Activated CD4-positive, alpha-beta T cell treated with anti-CD3 and anti-CD28 coated beads, Interleukin-2, amount 50 U/mL, for 48 hours (primary cell): Measurements from ENCODE around the gene PDAP1.
"Not testable (repeated sequence)": the region's sequence is repeated elsewhere in the genome, so short reads cannot be mapped to it uniquely, and the experiment has no call there.

Experiments
- DNase-seq, 2 experiments: peaks; one replicate each; pipeline ENCODE4 v3.0.0-alpha.2; 2020

Gene PDAP1, protein sequence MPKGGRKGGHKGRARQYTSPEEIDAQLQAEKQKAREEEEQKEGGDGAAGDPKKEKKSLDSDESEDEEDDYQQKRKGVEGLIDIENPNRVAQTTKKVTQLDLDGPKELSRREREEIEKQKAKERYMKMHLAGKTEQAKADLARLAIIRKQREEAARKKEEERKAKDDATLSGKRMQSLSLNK

DNA sequence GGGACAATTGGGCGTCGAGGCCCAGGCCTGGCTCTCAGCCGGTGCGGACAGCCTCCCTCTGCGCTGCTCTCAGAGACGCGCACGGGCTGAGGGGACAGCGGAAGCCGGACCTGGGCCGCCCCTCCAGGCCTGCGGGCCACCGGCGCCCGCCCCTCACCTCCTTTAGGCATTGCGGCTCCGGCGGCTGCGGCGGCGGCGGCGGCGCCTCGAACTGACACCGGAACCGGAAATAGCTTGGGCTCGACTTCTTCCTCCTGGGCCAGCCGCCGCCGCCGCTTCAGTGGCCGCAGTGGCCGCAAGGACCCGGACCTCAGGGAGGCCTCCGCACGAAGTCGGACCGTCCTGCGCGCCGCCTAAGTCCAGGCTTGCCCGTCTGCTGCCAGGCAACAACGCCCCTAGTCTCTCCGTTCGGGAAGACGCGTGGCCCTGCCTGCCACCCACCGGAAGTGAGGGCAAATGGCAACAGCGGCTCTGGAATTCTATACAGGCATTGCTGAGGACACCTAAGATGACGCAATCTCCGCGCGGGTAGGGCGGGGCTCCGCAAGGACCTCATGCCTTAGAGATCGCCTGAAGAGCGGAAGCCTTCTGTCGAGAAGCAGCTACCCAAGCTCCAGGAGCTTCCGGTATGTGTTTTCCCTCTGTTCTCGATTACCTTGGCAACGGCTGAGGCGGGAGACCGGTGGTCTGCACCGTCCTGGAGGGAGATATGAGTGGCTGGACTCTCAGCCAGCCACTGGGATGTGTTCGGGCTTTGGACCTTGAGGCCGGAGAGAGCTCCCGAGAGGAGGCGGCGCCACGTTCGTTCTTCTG lies at the start of gene PDAP1, which contains the start of gene BUD31:
Gene PDAP1 (minus strand): TSS at position 219 of the 813 bp plus-strand sequence. CDS start 49 bp downstream, at position 170.
Gene BUD31 (plus strand): TSS at position 591 of the 813 bp plus-strand sequence. CDS start 2,124 bp downstream, outside the sequence.
- DNase-seq: peak; percentile 90 to 91

DNA sequence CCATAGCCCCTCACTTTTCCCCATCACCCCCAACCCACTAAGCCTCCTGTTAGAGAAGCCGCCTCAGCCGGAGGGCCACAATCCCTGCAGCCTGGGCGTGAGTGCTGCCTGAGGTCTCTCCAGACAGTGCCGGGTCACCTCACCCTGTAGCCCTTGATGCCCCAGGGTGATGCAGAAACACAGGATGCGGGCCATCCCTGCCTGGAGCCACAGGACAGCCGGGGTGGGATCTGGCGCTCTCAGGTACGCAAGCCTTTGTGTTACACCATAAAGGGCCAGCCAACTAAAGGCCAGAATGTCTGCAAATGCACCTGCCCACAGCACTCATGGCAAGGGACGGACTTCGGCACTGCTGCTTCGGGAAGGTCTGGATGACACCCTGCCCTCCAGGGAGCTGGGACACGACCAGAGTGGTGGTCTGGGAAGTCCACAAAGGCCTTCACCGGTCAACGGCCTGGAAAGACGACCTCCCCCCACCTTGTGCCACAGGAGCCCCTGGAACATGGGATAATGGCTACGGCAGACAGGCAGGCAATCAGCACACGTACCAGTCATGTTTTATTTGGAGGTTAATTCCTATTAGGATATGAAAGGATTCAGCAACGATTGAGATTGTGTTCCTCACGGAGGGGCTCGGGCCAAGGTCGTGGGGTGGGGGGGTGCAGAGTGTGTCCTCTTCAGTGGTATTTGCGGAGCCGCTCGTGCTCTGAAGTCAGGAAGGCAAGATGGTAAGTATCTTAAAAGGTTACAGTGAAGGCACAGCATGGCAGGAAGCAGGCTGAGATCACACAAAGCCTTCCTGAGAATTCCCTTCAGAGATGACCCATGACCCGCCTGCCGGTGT lies 49.5 kb upstream of the PDAP1 start:
- DNase-seq: no peak

DNA sequence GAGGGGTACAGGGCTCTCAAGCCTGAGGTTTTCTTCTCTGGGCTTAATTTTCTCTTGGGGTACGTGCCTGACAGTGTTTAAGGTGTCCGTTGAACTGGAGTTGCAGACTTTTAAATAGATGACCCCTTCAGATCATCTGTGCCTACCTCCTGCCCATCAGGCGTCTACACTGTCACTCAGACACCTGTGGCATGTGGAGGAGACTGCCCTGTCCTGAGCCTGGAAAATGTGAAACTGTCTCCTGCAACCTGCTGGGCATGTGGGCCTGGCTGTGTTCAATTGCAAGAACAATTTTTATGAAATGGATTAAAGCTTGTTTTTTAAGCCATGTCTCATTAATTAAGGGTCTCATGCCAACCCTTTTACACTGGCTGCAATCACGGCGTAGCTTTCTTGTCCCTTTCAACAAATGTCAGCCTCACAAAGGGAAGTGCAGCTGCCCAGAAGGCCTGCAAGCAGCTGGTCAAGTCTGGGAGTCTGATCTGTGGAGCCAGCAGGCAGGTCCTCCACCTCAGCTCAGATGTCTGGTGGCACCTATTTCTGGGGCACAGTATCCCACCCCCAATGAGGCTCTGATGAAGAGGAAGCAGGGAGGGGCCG lies 48.8 kb upstream of the PDAP1 start:
- DNase-seq: no peak

DNA sequence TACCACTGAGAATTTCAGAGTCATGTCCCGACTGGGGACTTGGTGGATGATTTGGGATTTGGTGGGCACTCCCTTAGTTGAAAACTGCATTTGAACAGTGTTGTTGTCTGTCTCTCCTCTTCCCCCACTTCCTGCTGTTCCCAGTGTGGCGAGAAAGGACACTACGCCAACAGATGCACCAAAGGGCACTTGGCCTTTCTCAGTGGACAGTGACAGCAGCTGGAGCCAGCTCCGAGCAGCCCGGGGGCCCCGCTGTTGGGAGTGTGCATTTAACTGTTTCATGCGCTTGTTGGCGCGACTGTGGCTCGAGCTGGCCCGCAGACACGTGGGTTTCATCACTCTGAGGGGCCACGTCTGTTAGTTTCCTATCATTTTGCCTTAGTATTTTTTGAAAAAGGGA lies 47.9 kb upstream of the PDAP1 start:
- no peak for DNase-seq

GRCh38 chr7:99455874-99456273 lies 47.5 kb upstream of the PDAP1 start:
- no peak for DNase-seq

DNA sequence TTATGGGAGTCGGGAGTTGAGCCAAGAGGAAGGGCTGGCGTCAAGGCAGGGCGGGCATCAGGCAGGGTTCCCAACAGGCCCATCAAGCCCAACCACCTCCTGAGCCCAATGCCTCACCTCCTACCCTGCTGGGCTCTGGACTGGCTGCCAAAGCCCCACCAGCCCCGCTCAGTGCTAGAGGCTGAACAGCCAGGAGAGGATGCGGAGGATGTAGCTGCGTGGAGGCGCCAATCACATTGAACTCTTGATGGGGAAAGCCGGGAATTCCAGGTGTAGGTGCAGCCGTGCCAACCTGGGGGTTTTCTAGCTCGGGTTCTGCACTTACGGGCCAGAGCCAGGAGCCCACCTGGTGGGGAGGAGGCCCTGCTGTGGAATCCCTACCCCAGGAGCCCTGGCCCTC lies 44.7 kb upstream of the PDAP1 start:
- DNase-seq: no peak

- DNase-seq: no peak
These were observed 44.1 kb upstream of the PDAP1 start for GRCh38 chr7:99452541-99452940.

- no peak for DNase-seq
These were observed 43.5 kb upstream of the PDAP1 start for GRCh38 chr7:99451936-99452335.

DNA sequence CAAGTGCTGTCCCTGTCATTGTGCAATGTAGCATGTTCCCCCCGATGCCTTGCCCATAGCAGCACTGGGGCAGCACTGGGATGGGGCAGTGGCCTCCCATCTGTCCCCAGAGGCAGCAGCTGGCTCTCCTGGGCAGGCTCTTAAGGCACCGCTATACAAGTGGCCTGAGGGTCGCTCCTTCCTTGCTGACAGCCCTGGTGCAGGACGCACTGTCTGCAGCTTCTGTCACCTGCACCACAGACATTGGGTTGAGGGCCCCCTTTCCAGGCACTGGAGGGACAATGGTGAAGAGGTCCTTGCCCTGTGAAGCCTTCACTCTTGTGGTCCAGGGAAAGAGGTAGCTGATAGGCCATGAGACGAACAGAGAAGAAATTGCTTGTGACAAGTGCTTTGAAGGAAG lies 40.9 kb upstream of the PDAP1 start:
- no peak for DNase-seq

DNA sequence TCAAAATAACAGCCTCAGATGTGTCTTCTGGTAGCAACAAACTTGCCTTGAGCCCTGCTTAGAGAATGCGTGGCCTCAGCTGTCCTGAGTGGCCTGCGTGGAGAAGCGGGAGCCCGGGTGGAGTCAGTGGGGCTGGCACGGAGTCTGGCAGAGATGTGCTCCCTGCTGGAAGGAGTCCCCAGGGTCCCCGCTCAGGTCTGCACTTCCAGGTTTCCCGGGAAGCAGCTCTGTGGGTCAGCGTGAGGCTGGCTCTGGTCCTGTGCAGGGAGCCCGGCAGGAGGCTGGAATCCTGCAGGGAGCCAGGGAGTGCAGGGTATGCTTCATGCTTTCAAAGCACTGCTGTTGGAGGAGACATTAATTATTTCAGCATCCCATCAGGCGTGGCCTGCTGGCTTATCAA lies 40.5 kb upstream of the PDAP1 start:
- DNase-seq: no peak

DNA sequence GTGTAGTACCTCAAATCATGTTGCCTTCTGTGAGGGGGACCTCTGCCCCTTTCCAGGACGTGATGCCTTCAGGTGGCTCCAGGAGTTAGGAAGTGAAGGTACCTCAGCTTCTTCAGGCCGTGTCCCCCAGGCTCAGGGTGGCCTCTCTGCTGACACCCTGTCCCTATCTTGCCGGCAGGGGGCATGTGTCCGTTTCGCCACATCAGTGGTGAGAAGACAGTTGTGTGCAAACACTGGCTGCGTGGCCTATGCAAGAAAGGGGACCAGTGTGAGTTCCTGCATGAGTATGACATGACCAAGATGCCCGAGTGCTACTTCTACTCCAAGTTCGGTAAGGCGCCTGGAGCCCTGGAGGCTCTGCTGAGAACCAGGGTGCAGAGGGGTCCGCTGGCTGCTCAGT lies 39.5 kb upstream of the PDAP1 start:
- no peak for DNase-seq

DNA sequence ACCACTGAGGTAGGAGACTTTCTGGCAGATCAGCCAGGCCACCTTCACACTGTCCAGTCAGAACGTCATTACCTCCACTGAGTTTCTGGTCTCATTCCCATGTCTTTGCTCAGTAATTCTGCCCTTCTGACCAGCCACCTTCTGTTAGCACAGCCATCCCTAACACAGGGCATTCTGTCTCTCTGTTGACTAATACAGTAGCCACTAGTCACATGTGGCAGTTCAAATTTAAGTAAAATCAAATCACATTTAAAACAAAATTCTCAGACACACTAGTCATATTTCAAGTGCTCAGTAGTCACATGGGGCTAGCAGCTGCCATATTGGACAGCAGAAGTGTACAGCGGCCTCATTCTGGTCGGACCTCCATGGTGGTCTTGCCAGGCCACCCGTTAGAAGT lies 37.7 kb upstream of the PDAP1 start:
- no peak for DNase-seq

DNA sequence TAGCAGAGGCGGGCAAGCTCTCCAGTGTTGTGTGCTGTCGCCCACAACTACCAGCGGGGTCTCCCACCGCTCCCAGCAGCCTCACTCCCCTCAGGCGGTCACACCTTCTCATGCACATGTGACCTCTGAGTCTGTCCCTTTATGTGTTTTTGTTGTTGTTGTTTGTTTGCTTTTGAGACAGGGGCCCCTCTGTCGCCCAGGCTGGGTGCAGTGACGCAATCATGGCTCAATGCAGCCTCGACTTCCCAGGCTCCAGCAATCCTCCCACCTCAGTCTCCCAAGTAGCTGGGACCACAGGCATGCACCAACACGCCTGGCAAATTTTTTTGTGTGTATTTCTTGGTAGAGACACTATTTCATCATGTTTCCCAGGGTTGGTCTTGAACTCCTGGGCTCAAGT lies 31.8 kb upstream of the PDAP1 start:
- DNase-seq: no peak

DNA sequence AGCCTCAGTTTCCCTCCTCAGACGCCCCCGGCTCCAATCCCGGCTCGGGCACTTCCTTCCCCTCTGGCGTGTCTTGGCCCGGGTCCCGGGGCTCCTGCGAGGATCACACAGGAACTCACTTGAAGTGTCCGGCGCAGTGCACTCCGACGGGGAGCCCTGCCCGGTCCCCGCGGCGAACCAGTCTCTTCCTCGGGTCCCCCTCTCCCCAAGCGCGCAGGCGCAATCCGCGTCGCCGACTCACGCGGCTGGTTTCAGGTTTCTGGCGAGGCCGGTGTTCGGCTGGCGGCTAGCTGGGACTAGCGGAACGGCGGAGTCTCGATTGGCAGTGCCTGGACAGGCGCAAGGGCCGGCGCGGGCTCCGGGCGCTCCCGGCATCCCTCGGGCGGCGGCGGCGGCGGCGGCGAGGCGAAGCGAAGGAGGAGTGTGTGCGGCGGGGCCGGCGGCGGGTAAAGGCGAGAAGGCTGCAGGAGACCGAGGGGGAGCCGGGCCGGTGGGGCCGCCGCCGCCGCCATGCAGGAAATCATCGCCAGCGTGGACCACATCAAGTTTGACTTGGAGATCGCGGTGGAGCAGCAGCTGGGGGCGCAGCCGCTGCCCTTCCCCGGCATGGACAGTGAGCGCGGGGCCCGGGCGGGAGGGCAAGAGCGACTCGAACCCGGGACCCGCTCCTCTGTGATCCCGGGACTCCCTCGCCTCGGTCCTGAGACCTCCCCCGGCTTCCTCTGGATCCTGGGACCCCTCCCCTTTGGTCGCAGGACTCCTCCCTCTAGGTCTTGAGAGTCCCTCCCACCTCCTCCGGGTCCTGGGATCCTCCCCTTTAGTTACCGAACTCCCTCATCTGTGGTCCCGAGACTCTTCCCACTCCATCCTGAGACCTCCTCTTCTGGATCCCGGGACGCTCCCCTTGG lies 30.4 kb upstream of the PDAP1 start, which contains the start of the genes CPSF4 and PTCD1:
Gene CPSF4 (plus strand): TSS at position 371 of the 908 bp plus-strand sequence. CDS start 140 bp downstream, at position 511.
Gene PTCD1 (minus strand): TSS at position 226 of the 908 bp plus-strand sequence. CDS start 3,556 bp downstream, outside the sequence.
- DNase-seq: peak; percentile 94 to 96

- no peak for DNase-seq
These were observed 29.7 kb upstream of the PDAP1 start for GRCh38 chr7:99437946-99438572.

- DNase-seq: no peak
These were observed 24.8 kb upstream of the PDAP1 start for GRCh38 chr7:99433158-99433557.

- DNase-seq: not testable (repeated sequence)
These were observed 23.6 kb upstream of the PDAP1 start for GRCh38 chr7:99431756-99432540.

- no peak for DNase-seq
These were observed 21.4 kb upstream of the PDAP1 start for GRCh38 chr7:99429756-99430155.

- DNase-seq: no peak
These were observed 20.7 kb upstream of the PDAP1 start for GRCh38 chr7:99428972-99429566.
